Measurements from ENCODE around the gene MRPL34.
"Not testable (repeated sequence)": the region's sequence is repeated elsewhere in the genome, so short reads cannot be mapped to it uniquely, and the experiment has no call there.

Gene MRPL34

DNA sequence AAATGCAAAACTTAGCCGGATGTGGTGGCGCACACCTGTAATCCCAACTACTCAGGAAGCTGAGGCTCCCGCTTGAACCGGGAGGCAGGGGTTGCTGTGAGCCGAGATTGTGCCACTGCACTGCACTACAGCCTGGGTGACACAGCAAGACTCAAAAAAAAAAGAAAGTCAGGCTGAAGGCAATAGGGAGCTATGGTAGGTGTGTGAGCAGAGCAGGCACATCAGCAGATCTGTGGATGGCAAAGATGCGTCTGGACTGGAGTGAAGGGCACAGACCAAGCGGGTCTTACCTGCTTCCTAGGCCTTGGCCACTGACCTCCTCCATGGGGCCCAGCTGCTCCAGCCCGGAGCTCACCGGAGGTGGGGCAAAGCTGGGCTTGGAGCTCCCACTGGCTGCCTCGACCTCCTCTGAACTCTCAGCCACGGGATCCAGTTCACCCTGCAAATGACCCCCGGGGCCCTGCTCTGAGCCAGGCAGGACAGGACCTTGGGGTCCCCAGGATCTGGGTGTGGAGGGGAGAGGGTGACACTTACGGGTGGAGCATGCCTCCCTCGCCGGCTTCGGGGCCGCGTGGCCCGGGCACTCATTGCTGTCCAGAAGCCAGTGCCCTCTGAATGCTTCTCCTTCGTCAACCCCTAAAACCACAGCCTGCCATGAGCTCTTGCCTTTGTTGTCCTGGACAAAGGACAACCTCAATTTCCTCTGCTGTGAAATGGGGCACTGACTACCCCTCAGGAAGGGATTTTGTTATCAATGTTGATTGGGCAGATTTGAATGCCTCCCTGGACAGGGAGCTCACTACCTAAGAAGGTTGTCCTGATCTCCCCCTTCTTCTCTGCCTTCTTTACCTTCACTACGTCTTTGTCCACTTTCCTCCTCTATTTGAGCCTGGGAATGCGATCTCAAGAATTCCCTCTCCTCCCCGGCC, 41.7 kb upstream of the MRPL34 start:
- H3K4me3 ChIP-seq (replicated peaks in 1 of 2; ENCODE audit: low read depth in 2 of 2, low read length in 2 of 2) = no peak overlapping the region
- DNase-seq (ENCODE audit: low read depth in 2 of 2) = no peak
- TF ChIP-seq, protein P1, sequence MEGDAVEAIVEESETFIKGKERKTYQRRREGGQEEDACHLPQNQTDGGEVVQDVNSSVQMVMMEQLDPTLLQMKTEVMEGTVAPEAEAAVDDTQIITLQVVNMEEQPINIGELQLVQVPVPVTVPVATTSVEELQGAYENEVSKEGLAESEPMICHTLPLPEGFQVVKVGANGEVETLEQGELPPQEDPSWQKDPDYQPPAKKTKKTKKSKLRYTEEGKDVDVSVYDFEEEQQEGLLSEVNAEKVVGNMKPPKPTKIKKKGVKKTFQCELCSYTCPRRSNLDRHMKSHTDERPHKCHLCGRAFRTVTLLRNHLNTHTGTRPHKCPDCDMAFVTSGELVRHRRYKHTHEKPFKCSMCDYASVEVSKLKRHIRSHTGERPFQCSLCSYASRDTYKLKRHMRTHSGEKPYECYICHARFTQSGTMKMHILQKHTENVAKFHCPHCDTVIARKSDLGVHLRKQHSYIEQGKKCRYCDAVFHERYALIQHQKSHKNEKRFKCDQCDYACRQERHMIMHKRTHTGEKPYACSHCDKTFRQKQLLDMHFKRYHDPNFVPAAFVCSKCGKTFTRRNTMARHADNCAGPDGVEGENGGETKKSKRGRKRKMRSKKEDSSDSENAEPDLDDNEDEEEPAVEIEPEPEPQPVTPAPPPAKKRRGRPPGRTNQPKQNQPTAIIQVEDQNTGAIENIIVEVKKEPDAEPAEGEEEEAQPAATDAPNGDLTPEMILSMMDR (IDR thresholded peaks at IDR 0.05; ENCODE audit: low read depth, low read length) = no peak

- TF ChIP-seq, protein P1 (IDR thresholded peaks at IDR 0.05; ENCODE audit: low read depth, low read length) = no peak
- DNase-seq (ENCODE audit: low read depth in 2 of 2) = no peak
- H3K4me3 ChIP-seq (replicated peaks in 1 of 2; ENCODE audit: low read depth in 2 of 2, low read length in 2 of 2) = no peak within 1 kb of the TSS
Observed at GRCh38 chr19:17264641-17264979, 41.1 kb upstream of the MRPL34 start, which contains the start of gene USHBP1. Gene USHBP1 (minus strand): TSS chr19:17264745. CDS start chr19:17264299, 446 bp downstream.

DNA sequence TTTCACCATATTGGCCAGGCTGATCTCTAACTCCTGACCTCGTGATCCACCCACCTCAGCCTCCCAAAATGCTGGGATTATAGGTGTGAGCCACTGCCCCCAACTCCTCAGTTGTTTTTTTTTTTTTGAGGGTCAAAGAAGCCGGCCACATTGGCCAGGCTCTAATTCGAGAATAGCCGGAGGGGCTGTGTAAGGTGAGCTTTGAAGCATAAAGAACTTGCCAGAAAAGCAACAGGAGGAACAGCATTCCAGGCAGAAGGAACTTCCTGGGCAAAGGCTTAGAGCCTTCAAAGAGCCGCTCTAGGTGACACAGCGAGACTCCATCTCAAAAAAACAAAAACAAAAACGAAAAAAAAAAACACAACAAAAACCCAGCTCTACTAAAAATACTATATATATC, 39.6 kb upstream of the MRPL34 start:
- DNase-seq (ENCODE audit: low read depth in 2 of 2) = no peak
- H3K4me3 ChIP-seq (replicated peaks in 1 of 2; ENCODE audit: low read depth in 2 of 2, low read length in 2 of 2) = no peak overlapping the region
- TF ChIP-seq, protein P1 (IDR thresholded peaks at IDR 0.05; ENCODE audit: low read depth, low read length) = no peak

GRCh38 chr19:17266589-17266974, 39.1 kb upstream of the MRPL34 start:
- TF ChIP-seq, protein P1 (IDR thresholded peaks at IDR 0.05; ENCODE audit: low read depth, low read length) = no peak
- no peak for DNase-seq (ENCODE audit: low read depth in 2 of 2)
- no peak overlapping the region for H3K4me3 ChIP-seq (replicated peaks in 1 of 2; ENCODE audit: low read depth in 2 of 2, low read length in 2 of 2)

DNA sequence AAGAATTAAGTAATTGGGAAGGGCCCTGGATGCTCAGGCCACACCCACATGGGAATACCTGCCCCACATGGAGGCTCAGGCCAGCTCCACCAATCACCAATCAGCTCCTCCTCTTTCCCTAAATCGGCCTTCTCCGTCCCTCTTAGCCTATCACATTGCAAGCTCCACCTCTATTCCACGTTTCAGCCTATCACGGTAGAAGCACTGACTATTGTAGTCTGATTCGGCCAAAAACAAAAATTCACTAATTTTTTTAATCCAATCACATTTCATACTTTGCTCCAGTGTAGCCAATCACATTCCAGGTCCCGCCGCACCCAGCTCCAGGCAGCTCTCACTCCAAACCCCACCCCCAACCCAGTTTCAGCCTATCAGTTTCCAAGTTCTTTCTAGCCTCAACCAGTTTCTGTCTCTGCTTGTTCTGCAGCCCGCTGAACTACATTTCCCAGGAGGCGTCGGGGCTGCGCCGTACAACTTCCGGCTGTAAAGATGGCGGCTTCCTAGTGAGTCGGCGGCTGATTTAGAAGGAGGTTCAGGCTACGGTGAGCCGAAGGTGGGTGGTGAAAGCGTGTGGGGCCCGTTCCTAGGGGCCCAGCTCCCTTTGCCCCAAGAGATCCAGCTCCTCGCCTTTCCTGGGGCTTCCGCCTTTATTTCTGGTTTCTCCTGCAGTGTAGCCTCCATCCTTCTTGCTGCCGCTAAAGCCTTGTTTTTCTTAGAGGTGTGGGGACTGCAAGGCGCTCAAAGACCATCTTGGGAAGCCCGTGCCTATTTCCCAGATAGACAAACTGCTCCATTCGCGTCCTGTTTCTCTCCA, 38.5 kb upstream of the MRPL34 start, which contains the start of gene BABAM1:
TSS of gene BABAM1 (plus strand) at position 469 of the 814 bp plus-strand sequence. CDS start 1,364 bp downstream, outside the sequence.
- peak within 1 kb of the TSS; percentile 90 to 97 for H3K4me3 ChIP-seq (replicated peaks in 1 of 2; ENCODE audit: low read depth in 2 of 2, low read length in 2 of 2)
- DNase-seq (ENCODE audit: low read depth in 2 of 2) = peak; percentile 99
- TF ChIP-seq, protein P1 (IDR thresholded peaks at IDR 0.05; ENCODE audit: low read depth, low read length) = no peak

- TF ChIP-seq, protein P1 (IDR thresholded peaks at IDR 0.05; ENCODE audit: low read depth, low read length) = no peak
- H3K4me3 ChIP-seq (replicated peaks in 1 of 2; ENCODE audit: low read depth in 2 of 2, low read length in 2 of 2) = no peak overlapping the region
- no peak for DNase-seq (ENCODE audit: low read depth in 2 of 2)
Observed at GRCh38 chr19:17268754-17269153, 36.9 kb upstream of the MRPL34 start.

DNA sequence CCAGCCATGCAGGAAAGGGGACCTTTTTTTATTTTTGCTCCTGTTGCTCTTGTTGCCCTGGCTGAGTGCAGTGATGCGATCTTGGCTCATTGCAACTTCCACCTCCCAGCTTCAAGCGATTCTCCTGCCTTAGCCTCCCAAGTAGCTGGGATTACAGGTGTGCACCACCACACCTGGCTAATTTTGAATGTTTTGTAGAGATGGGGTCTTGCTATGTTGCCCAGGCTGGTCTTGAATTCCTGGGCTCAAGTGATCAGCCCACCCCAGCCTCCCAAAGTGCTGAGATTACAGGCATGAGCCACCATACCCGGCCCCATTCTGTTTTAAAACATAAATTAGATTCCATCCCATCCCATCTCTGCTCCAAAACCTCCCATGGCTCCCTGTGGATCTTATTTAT, 30.8 kb upstream of the MRPL34 start:
- not testable (repeated sequence) for H3K4me3 ChIP-seq (replicated peaks in 1 of 2; ENCODE audit: low read depth in 2 of 2, low read length in 2 of 2); DNase-seq (ENCODE audit: low read depth in 2 of 2)

All from cardiac fibroblast (primary cell).